Medulla oblongata (tissue), 1 donor: Measurements from ENCODE around the gene ZNF595.
"Not testable (repeated sequence)": the region's sequence is repeated elsewhere in the genome, so short reads cannot be mapped to it uniquely, and the experiment has no call there.

Source experiments
- DNase-seq: peaks from one replicate; pipeline ENCODE4 v3.0.0-alpha.2; 2015; ENCODE audit errors: extremely low spot score

ZNF595 gene

GRCh38 chr4:85951-86350 is 32.8 kb downstream of the ZNF595 start:
- no peak for DNase-seq

- DNase-seq, result not testable (repeated sequence)
Observed at GRCh38 chr4:86559-87324, 33.6 kb downstream of the ZNF595 start.

DNA sequence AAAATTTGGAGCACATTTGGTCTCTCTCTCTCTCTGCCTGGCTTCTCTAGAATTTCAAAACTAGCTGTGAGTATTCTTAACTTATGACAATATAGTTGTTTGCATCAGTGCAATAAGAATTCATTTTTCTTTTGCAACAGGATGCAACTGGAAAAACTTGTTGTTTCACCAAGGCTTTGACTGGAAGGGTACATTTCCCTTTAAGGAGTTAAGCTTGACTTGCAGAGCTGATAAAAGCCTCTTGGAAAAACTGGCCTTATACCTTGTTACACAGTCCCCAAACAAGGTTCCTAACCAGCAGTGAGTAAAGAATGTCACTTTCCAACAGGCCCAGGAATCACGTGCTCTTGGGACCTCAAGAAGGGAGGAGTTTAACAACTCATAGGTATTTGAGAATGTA is 45.3 kb downstream of the ZNF595 start:
- no peak for DNase-seq

- no peak for DNase-seq
Observed at GRCh38 chr4:99863-100262, 46.7 kb downstream of the ZNF595 start.

GRCh38 chr4:107083-107443 is 53.9 kb downstream of the ZNF595 start:
- no peak for DNase-seq

- DNase-seq, result no peak
Observed at GRCh38 chr4:107444-108429, 54.6 kb downstream of the ZNF595 start.

DNA sequence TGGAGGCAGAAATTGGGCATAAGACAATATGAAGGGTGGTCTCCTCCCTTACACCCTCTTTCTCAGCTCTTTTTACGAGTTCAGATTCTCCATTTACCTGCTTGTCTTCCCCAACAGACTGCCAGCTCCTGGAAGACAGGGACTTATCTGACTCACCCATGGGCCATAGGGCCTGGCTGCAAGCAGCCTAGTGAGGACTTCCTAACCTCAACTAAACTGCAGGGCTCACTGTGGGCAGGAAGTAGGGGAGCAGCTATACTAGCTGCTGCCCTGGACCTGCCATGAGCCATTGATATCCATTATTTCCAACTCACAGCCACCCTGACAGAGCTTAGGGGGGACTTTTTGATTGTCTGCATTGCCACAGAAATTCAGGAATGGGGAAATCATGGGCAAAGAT is 59.6 kb downstream of the ZNF595 start:
- no peak for DNase-seq

- no peak for DNase-seq
Observed at GRCh38 chr4:113732-114131, 60.6 kb downstream of the ZNF595 start.

GRCh38 chr4:114149-114548 is 61.0 kb downstream of the ZNF595 start:
- DNase-seq, result no peak

- DNase-seq, result no peak
Observed at GRCh38 chr4:116499-116898, 63.4 kb downstream of the ZNF595 start.

GRCh38 chr4:120616-121015 is 67.5 kb downstream of the ZNF595 start:
- DNase-seq, result no peak

GRCh38 chr4:121408-122084 is 68.4 kb downstream of the ZNF595 start:
- DNase-seq, result no peak

GRCh38 chr4:123922-124274 is 70.8 kb downstream of the ZNF595 start:
- not testable (repeated sequence) for DNase-seq

DNA sequence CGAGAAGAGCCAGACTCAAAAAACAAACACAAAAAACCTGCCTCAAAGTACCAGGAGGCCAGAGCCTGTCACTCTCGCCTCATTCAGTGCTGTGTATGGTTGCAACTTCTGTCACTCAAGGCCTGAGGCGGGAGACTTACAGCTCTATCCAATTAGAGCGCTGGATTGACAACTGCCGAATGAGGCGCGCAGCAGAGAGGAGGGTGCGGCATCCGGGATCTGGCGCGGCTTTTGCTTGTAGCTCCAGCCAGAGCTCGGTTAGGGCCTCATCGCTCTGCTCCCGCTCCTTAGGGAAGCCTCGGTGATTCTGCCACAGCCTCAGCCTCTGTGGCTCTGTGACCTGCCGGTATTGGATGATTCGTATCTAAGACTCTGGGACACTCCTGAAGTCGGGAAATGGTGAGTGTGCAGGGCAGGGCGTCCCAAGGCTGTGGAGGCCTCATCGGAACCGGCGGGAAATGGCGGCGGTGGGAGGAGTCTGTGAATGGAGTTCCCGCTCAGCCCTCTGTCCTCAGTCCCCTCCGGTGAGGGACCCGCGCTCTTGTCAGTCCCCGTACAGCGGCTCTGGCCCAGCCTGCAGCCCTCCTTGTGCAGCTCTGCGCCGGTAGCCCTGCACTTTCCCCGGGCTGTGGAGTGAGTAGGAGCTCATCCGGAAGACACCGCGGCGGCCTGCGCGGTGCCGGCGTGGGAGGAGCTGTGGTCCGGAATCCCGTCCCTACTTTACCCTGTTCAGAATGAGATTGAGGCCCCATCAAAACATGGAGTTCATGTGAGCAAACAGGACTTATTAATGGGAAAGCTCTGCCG is 71.4 kb downstream of the ZNF595 start, which contains the start of gene ZNF718:
Gene ZNF718, plus strand, starts transcription at position 227 of the 807 bp plus-strand sequence. Its CDS starts 170 bp downstream, at position 397.
- DNase-seq, result peak; percentile 98

DNA sequence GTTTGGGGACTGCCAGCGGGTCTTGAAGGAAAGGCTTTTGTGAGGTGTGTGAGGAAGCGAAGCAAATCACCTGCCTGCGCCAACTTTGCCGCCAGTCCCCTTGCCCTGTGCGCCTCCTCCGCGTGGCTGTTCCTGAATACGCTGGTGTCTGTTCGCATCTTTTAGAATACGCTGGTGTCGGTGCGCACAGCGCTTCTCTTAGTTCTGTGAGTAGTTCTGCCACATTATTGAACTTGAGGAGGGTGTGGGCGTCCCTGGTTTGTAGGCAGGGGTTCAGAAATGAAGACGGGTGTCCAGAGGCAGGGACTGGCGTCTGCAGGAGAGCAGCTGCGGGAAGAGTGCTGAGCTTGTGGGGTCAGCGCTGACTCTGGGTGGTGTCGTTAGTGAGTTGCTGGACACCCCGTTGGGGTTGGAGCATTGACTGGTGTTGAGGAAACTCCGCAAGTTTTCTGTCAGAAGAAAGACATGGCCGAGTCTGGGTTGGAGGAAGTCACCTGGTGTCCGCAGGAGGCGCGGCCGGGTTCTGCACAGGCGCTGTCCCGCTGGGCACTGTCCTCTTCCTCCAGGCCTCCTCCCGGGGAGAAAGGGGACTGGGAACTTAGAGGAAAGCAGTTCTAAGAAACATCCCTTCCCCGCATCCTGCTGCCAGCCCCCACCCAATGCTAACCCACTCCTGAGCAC is 72.1 kb downstream of the ZNF595 start:
- DNase-seq, result no peak

GRCh38 chr4:125833-126232 is 72.7 kb downstream of the ZNF595 start:
- DNase-seq, result no peak

DNA sequence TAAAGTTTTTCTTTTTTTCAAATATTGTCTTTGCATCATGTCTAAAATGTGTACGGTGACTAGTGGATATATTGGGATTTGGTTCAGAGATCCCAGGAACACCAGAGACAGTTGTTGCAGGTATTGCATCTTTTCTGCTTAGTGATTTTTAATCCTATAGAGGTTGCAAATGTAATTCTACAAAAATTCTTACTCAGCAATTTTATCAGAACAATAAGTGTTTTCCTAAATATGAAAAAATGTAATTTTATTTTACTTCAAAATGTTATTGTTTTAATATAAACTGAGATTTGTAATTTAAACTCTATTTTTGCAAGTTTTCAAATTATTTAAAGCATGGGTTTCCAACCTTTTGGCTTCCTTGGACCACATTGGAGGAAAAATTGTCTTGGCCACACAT is 79.4 kb downstream of the ZNF595 start:
- no peak for DNase-seq
